Smooth muscle cell (in vitro differentiated cells): ENCODE data around the gene MAP1B. TPM values are rescaled to one million over a fixed set of nuclear protein-coding genes. Genes with fewer than 3 reads are reported as not detected.

Experiments
- DNase-seq: peaks from one replicate; lab custom pipeline; 2025; ENCODE audit not compliant: unreplicated experiment; lab: John Stamatoyannopoulos, UW
- H2AFZ ChIP-seq: fragments of 200-600 bp; sonication (generic); 2 replicates; pipeline ENCODE4 v1.6.0; 2016; ENCODE audit warnings: antibody characterized with exemption, low read depth, mild to moderate bottlenecking
- H3F3A ChIP-seq: fragments of 200-600 bp; sonication (generic); 2 replicates; pipeline ENCODE4 v1.6.0; 2017; ENCODE audit warnings: antibody characterized with exemption, low read depth
- H3K27ac ChIP-seq: fragments of 200-600 bp; sonication (generic); 2 replicates; pipeline ENCODE4 v1.5.1; 2016; ENCODE audit warnings: low read depth, mild to moderate bottlenecking
- H3K27me3 ChIP-seq: fragments of 200-600 bp; sonication (generic); 2 replicates; pipeline ENCODE4 v1.6.1; 2016; ENCODE audit warnings: low read depth, mild to moderate bottlenecking
- H3K36me3 ChIP-seq: fragments of 200-600 bp; sonication (generic); 2 replicates; pipeline ENCODE4 v1.5.1; 2016; ENCODE audit warnings: low read depth
- H3K4me1 ChIP-seq: fragments of 200-600 bp; sonication (generic); 2 replicates; pipeline ENCODE4 v1.5.1; 2016; ENCODE audit warnings: low read depth
- H3K4me2 ChIP-seq: fragments of 200-600 bp; sonication (generic); 2 replicates; pipeline ENCODE4 v1.6.0; 2016; ENCODE audit warnings: mild to moderate bottlenecking
- H3K4me3 ChIP-seq: fragments of 200-600 bp; sonication (generic); 2 replicates; pipeline ENCODE4 v1.5.1; 2016; ENCODE audit warnings: mild to moderate bottlenecking
- H3K79me2 ChIP-seq: fragments of 200-600 bp; sonication (generic); 2 replicates; pipeline ENCODE4 v1.6.0; 2016; ENCODE audit warnings: low read depth, mild to moderate bottlenecking
- H3K9ac ChIP-seq: fragments of 200-600 bp; sonication (generic); 2 replicates; pipeline ENCODE4 v1.6.0; 2016; ENCODE audit warnings: low read depth
- H3K9me3 ChIP-seq: fragments of 200-600 bp; sonication (generic); replicated peaks from 2 replicates; pipeline ENCODE4 v1.5.1; 2016; ENCODE audit warnings: low read depth
- H4K20me1 ChIP-seq: fragments of 200-600 bp; sonication (generic); 2 replicates; pipeline ENCODE4 v1.6.0; 2016; ENCODE audit warnings: low read depth
- CTCF ChIP-seq: fragments of 200-600 bp; sonication (generic); IDR thresholded peaks from 2 replicates; pipeline ENCODE4 v1.5.1; 2017; ENCODE audit warnings: borderline replicate concordance, mild to moderate bottlenecking, antibody characterized with exemption; ENCODE audit not compliant: insufficient read depth, poor library complexity, severe bottlenecking
- WGBS: methylation state at CpG from one replicate; pipeline ENCODE4 v1.1.7; 2016; ENCODE audit warnings: low lambda C conversion rate; 5-methylcytosine and 5-hydroxymethylcytosine counted together
- polyA plus RNA-seq: library from polyadenylated mRNA; unstranded; fragments of >200 nt; fragmentation: Nextera tagmentation; extraction: Ambion mirVana; gene quantifications from 2 replicates; pipeline ENCODE4 v1.2.1, GENCODE V29; 2016
- total RNA-seq: library from RNA; depleted of rRNA; stranded (reverse); fragments of >200 nt; gene quantifications from 2 replicates; pipeline ENCODE4 v1.2.3, GENCODE V29; 2014

The MAP1B gene
- total and polyA plus RNA-seq, 2 experiments from 2014 or later, result 111 to 143 TPM

DNA sequence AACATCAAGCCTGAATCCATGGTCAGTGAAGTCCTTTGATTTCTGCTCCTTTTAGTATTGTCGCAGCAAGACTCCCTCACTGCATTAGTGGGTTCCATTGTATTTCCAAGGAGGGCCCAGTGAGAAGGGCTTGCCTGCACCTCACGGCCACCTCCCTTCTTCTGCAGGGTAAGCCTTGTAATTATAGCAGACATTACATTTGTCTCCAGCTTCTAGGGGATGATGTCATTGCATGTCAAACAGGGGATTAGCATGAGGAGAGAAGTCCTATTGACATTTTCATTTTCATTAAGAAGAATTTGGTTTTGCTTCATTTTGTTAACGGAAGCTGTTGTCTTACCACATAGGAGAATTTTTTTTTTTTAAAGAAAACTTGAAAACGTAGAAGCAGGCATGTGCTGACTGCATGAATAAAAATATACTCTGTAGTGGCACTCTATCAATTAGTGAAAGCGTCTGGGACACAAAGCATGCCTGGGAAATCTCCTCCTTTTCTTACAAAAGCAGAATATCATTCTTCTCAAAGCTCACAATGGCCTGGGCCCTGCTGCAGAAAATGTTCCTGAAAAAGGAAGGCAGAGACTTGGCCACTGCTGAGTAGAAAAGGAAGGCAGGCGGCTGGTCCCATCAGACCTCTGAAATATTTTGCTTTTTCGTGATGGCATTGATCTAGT is 27.1 kb downstream of the MAP1B start:
- peaks cover 48% of the 10 kb centered on the region for H4K20me1 ChIP-seq
- no peak for TF ChIP-seq CTCF
- peaks cover 80% of the 10 kb centered on the region for H3K79me2 ChIP-seq
- H2AFZ ChIP-seq, result no peak overlapping the region
- peaks cover 13% of the 10 kb centered on the region for H3F3A ChIP-seq
- no peak overlapping the region for H3K9ac ChIP-seq
- H3K4me3 ChIP-seq, result no peak overlapping the region
- peaks cover 42% of the 10 kb centered on the region for H3K4me1 ChIP-seq
- H3K9me3 ChIP-seq, result no peaks in the 10 kb centered on the region
- peak overlapping the region; percentile 73 for H3K27ac ChIP-seq
- WGBS, result 67% methylated on average over 7 of the region's 7 CpGs
- peak overlapping the region; percentile 22 for H3K4me2 ChIP-seq
- H3K27me3 ChIP-seq, result no peaks in the 10 kb centered on the region
- DNase-seq, result no peak
- H3K36me3 ChIP-seq, result no peaks in the 10 kb centered on the region

GRCh38 chr5:72137826-72138409 is 30.6 kb downstream of the MAP1B start:
- Histone ChIP-seq H3F3A (peaks cover 27% of the 10 kb centered on the region), H3K27ac (peak overlapping the region; percentile 92), H3K4me3 (no peak overlapping the region), H3K9me3 (no peaks in the 10 kb centered on the region), H3K4me1 (peaks cover 38% of the 10 kb centered on the region), H3K79me2 (peaks cover 57% of the 10 kb centered on the region), H3K9ac (peak overlapping the region; percentile 42), H3K4me2 (peak overlapping the region; percentile 70), H4K20me1 (peaks cover 33% of the 10 kb centered on the region), H2AFZ (no peak overlapping the region), H3K27me3 (no peaks in the 10 kb centered on the region), H3K36me3 (no peaks in the 10 kb centered on the region)
- DNase-seq, result no peak
- peak; percentile 38 for TF ChIP-seq CTCF
- 83% methylated on average over 2 of the region's 2 CpGs for WGBS

DNA sequence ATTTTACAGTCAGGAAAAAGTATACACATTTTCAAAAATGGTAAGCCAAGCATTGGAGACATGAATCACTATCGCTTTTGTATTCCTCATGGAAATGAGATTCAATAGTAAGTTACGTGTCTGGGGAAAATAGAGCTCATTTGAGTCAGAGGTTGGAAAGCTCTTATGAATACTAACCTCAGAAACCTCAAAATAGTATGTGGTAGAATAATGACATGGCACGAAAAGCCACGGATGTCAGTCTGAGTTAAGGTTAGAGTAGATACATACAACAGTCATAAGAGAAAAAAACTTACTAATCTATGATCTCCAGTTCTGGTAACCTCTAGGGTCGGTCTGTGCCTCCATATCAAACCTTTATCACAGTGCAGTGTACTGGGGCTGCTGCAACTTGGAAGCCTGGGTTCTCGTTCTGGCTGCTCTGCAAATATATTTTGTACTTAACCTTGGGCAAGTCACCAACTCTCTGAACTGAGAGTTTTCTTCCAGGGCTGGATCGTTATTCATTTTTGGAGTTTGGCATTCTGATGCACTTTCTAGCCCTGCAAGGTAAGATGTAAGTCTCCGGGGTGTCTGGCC is 31.8 kb downstream of the MAP1B start:
- H3K27ac ChIP-seq, result peak overlapping the region; percentile 92
- H3K9me3 ChIP-seq, result no peaks in the 10 kb centered on the region

More for the DNA sequence above, 31.8 kb downstream of the MAP1B start:
- peak overlapping the region; percentile 42 for H3K9ac ChIP-seq
- no peaks in the 10 kb centered on the region for H3K36me3 ChIP-seq
- no peak overlapping the region for H3K4me3 ChIP-seq
- H2AFZ ChIP-seq, result no peak overlapping the region
- no peak for TF ChIP-seq CTCF
- DNase-seq, result no peak
- peaks cover 66% of the 10 kb centered on the region for H3K79me2 ChIP-seq
- 42% methylated on average over 8 of the region's 8 CpGs for WGBS
- H3K27me3 ChIP-seq, result no peaks in the 10 kb centered on the region
- peaks cover 27% of the 10 kb centered on the region for H3K4me1 ChIP-seq
- peaks cover 26% of the 10 kb centered on the region for H4K20me1 ChIP-seq
- H3K4me2 ChIP-seq, result peak overlapping the region; percentile 70
- H3F3A ChIP-seq, result peaks cover 26% of the 10 kb centered on the region
